Activated T-cell treated with anti-CD3 and anti-CD28 coated beads for 4 hours (primary cell): ENCODE data around the gene ELMOD3.
A peak's percentile ranks its signal among the peaks of the same experiment; 100 is the strongest.
"Not testable (repeated sequence)": the region's sequence is repeated elsewhere in the genome, so short reads cannot be mapped to it uniquely, and the experiment has no call there.

ENCODE experiments used
- DNase-seq: peaks from one replicate; pipeline ENCODE4 v3.0.0-alpha.2; 2020

The ELMOD3 gene

GRCh38 chr2:85329701-85330100 lies 24.9 kb upstream of the ELMOD3 start:
- not testable (repeated sequence) for DNase-seq

GRCh38 chr2:85330839-85331636 lies 23.5 kb upstream of the ELMOD3 start:
- no peak for DNase-seq

- DNase-seq: not testable (repeated sequence)
These were observed 20.7 kb upstream of the ELMOD3 start for GRCh38 chr2:85333877-85334276.

GRCh38 chr2:85334928-85335327 lies 19.6 kb upstream of the ELMOD3 start:
- no peak for DNase-seq

- no peak for DNase-seq
These were observed 14.3 kb upstream of the ELMOD3 start for GRCh38 chr2:85340034-85340892.

GRCh38 chr2:85341269-85342029 lies 13.1 kb upstream of the ELMOD3 start:
- DNase-seq: no peak

- no peak for DNase-seq
These were observed 12.4 kb upstream of the ELMOD3 start for GRCh38 chr2:85342156-85342555.

- DNase-seq: not testable (repeated sequence)
These were observed 11.2 kb upstream of the ELMOD3 start for GRCh38 chr2:85343207-85343895.

GRCh38 chr2:85344356-85344954 lies 10.1 kb upstream of the ELMOD3 start:
- DNase-seq: no peak

- DNase-seq: no peak
These were observed 7.0 kb upstream of the ELMOD3 start for GRCh38 chr2:85347599-85347998.

- DNase-seq: peak; percentile 9
These were observed 688 bp upstream of the ELMOD3 start for GRCh38 chr2:85353876-85354285.

GRCh38 chr2:85355073-85355410 lies 473 bp downstream of the ELMOD3 start:
- no peak for DNase-seq

GRCh38 chr2:85355521-85355920 lies 952 bp downstream of the ELMOD3 start:
- no peak for DNase-seq

- no peak for DNase-seq
These were observed 1.6 kb downstream of the ELMOD3 start for GRCh38 chr2:85356186-85356585.

GRCh38 chr2:85357736-85358135 lies 3.2 kb downstream of the ELMOD3 start:
- no peak for DNase-seq

GRCh38 chr2:85362653-85363387 lies 8.3 kb downstream of the ELMOD3 start:
- DNase-seq: not testable (repeated sequence)

GRCh38 chr2:85367180-85367579 lies 12.6 kb downstream of the ELMOD3 start:
- no peak for DNase-seq

GRCh38 chr2:85368921-85369320 lies 14.4 kb downstream of the ELMOD3 start:
- DNase-seq: no peak

- no peak for DNase-seq
These were observed 14.9 kb downstream of the ELMOD3 start for GRCh38 chr2:85369500-85369899.

- DNase-seq: no peak
These were observed 16.5 kb downstream of the ELMOD3 start for GRCh38 chr2:85371045-85371444.

GRCh38 chr2:85376291-85377065 lies 21.9 kb downstream of the ELMOD3 start:
- DNase-seq: no peak
